NOMO-1 treated with dmso at 0.1 percent for 144 hours (cell line): ENCODE measurements around the gene TRIM29.
"Not testable (repeated sequence)": the region's sequence is repeated elsewhere in the genome, so short reads cannot be mapped to it uniquely, and the experiment has no call there.

Source experiments
- DNase-seq: peaks from one replicate; lab custom pipeline; 2025; ENCODE audit not compliant: unreplicated experiment; lab: John Stamatoyannopoulos, UW

Gene TRIM29

GRCh38 chr11:120137611-120138521 lies at the start of gene TRIM29:
TRIM29 (minus strand) TSS chr11:120138113; CDS start chr11:120138031, 82 bp downstream.
- no peak for DNase-seq

GRCh38 chr11:120186774-120187591 lies 49.1 kb upstream of the TRIM29 start:
- no peak for DNase-seq

GRCh38 chr11:120186456-120186773 lies 48.5 kb upstream of the TRIM29 start:
- no peak for DNase-seq

GRCh38 chr11:120185706-120186455 lies 48.0 kb upstream of the TRIM29 start:
- no peak for DNase-seq

- DNase-seq: no peak
These were observed 47.2 kb upstream of the TRIM29 start for GRCh38 chr11:120184946-120185705.

GRCh38 chr11:120184371-120184945 lies 46.5 kb upstream of the TRIM29 start:
- no peak for DNase-seq

- no peak for DNase-seq
These were observed 45.8 kb upstream of the TRIM29 start for GRCh38 chr11:120183701-120184141.

GRCh38 chr11:120182790-120183491 lies 45.0 kb upstream of the TRIM29 start:
- no peak for DNase-seq

GRCh38 chr11:120182372-120182771 lies 44.5 kb upstream of the TRIM29 start:
- no peak for DNase-seq

- no peak for DNase-seq
These were observed 43.6 kb upstream of the TRIM29 start for GRCh38 chr11:120181376-120181975.

- DNase-seq: no peak
These were observed 42.8 kb upstream of the TRIM29 start for GRCh38 chr11:120180551-120181232.

GRCh38 chr11:120180063-120180462 lies 42.1 kb upstream of the TRIM29 start:
- not testable (repeated sequence) for DNase-seq

- no peak for DNase-seq
These were observed 41.3 kb upstream of the TRIM29 start for GRCh38 chr11:120179057-120179672.

- no peak for DNase-seq
These were observed 40.7 kb upstream of the TRIM29 start for GRCh38 chr11:120178561-120179056.

GRCh38 chr11:120174866-120175265 lies 37.0 kb upstream of the TRIM29 start:
- peak; percentile 4 for DNase-seq

- DNase-seq: no peak
These were observed 35.9 kb upstream of the TRIM29 start for GRCh38 chr11:120173807-120174206.

GRCh38 chr11:120173019-120173705 lies 35.2 kb upstream of the TRIM29 start:
- DNase-seq: no peak
